Right renal cortex interstitium (tissue), 3 donors: ENCODE results near the gene DACH1. TPM values are rescaled to one million over a fixed set of nuclear protein-coding genes. Genes with fewer than 3 reads are reported as not detected.

Experiments
- DNase-seq, 3 donors: peaks; one replicate each; pipeline ENCODE4 v3.0.0-alpha.2; 2013; ENCODE audit warnings: low read depth in 3 of 3, low spot score in 2 of 3
- polyA plus RNA-seq, 3 donors: library from polyadenylated mRNA; unstranded; fragments of 120-200 nt; gene quantifications; one replicate each; pipeline ENCODE4 v1.2.1, GENCODE V29; 2013; ENCODE audit not compliant: insufficient read length in 3 of 3

DACH1 gene
- polyA plus RNA-seq, 3 donors = 104 to 121 (median 109) TPM

GRCh38 chr13:71634182-71634581 lies 232.8 kb downstream of the DACH1 start:
- DNase-seq = no peak

GRCh38 chr13:71632721-71633120 lies 234.3 kb downstream of the DACH1 start:
- DNase-seq = no peak

DNA sequence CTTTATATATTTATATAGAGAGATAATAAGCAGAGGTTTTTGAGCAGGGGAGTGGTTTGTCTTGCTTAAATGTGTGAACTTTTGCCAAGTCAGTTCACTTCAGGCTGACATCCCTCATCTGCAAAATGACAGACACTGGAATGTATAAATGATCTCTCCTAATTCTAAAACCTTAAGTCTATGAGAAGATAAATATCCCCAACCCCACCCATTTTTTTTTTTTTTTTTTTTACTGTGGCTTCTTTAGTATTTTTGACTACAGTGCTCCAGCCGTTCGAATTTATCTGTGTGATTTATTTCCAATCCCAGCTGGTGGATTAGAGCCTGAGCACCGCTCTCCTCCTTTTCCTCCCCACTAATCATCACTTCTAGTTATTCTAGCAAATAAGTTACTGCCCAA lies 234.8 kb downstream of the DACH1 start:
- DNase-seq = no peak

DNA sequence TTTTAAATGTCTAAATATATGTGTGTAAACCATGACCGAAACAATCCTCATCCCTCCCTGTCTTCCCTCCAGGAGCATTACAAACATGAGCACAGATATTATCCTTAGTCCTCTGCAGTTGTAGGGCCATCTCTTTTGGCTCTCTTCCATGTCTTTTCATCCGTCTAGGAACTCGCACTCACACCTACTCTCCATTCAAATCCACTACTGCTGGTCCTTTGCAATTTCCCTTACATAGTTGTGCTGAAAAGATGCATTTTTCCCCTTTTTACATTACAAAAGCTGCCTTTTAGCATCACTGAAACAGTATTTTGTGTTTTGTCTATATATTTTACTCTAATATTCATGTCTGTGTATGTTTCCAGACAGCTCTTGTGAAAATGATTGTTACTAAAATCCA lies 237.8 kb downstream of the DACH1 start:
- no peak for DNase-seq

GRCh38 chr13:71626421-71627117 lies 240.4 kb downstream of the DACH1 start:
- DNase-seq = no peak

GRCh38 chr13:71625694-71626093 lies 241.3 kb downstream of the DACH1 start:
- no peak for DNase-seq

- DNase-seq = no peak
Observed at GRCh38 chr13:71624653-71625600, 242.1 kb downstream of the DACH1 start.

GRCh38 chr13:71621174-71622124 lies 245.6 kb downstream of the DACH1 start:
- no peak for DNase-seq

- no peak for DNase-seq
Observed at GRCh38 chr13:71619096-71619495, 247.9 kb downstream of the DACH1 start.

GRCh38 chr13:71618159-71618558 lies 248.8 kb downstream of the DACH1 start:
- DNase-seq = no peak

- DNase-seq = no peak
Observed at GRCh38 chr13:71617265-71617664, 249.7 kb downstream of the DACH1 start.

DNA sequence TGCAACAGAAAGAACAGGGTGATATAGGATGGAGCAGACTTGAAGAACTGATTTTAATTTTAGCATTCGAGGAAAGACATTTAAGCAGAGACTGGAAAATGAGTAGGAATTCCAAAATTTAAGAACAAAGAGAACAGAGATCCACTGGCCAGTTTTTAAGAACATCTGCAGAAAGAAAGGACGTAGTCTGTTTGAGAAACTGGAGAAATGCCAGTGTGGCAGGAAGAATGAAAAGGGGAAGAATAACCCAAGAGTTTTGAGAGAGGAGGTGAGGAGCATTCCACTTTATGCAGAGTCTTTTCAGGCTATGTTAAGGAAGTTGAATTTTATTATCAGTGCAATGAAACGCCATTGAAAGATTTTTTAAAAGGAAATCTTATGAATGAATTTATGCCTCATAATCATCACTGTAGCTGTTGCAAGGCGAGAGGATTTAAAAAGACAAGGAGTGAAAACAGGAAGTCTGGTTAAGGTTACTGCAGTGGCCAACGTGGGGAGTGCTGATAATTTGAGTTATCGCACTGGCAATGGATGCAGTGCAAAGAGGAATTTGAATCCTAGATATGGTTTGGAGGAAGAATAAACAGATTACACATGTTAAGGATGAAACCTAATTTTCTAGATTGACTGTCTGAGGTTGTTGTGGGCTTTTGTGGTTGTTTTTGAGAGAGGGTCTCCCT lies 253.8 kb downstream of the DACH1 start:
- DNase-seq = no peak

DNA sequence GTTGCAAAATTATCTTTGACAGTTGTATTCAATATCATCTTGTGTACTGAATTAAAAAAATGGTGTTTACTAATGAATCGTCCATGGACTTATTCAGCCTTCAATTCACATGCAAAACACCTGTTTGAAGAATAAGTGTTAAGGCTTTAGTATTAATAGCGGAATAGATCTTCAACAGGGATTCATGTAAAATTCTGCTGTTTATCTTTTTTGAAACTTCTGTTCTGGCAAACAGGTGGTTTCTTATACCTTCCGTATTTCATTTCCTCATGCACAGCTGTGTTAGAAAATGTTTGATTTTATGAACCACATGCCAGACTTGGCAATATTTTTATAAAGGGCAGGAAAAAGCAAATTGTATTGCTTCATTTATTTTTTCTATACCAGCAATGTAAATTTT lies 255.7 kb downstream of the DACH1 start:
- DNase-seq = no peak

- DNase-seq = no peak
Observed at GRCh38 chr13:71610876-71611275, 256.1 kb downstream of the DACH1 start.

- no peak for DNase-seq
Observed at GRCh38 chr13:71609271-71609670, 257.7 kb downstream of the DACH1 start.

DNA sequence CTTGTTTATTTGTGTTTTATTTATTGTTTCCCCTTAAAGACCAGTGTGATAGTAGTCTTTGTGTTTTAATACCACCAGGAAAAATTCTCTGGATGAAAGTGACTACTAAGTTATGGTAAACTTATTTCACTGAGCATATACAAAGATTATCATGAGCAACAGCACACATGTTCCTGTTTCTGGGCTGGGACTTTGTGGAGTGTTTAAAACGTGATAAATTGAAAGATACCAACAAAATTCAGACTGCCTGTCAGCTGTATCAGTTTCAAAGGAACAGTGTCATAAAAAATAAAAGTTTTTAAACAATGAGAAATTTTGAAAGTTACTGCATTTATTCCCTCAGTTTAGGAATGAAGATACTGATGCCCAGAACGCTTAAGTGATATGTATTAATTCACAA lies 259.4 kb downstream of the DACH1 start:
- no peak for DNase-seq

DNA sequence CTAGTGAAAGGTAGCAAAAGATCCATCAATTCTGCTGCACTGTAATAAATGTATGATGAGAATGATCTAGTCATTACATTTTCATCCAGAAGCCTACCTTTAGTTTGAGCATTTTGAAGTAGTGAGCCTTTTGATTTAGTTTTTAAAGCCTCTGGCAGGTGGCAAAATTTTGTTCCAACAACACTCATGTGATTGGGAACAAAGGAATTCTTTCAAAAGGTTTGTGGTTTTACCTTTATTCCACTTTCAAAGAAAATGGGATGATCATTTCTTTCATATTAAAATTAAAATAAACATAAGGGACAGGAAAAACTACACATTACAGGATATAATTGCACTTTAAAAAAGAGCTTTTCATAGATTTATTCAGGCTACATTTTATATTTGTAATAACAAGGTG lies 260.2 kb downstream of the DACH1 start:
- no peak for DNase-seq

DNA sequence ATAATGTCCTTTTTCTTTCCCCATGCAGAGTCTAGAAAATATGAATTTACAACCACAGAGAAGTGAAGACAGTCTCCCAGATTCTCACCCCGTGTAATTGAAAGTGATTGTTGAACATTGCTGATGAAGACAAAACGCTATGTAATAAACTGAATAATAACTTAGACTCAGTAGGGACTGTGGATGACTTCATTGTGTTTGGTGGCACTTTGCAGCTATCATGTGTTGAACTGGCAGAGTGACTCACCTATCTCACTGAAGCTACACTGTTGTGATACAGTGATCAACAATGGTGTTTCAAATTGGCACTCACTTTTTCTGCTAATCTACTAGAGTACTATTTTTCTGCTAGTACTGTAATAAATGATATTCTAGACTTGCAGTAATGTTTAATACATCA lies 261.3 kb downstream of the DACH1 start:
- DNase-seq = no peak

DNA sequence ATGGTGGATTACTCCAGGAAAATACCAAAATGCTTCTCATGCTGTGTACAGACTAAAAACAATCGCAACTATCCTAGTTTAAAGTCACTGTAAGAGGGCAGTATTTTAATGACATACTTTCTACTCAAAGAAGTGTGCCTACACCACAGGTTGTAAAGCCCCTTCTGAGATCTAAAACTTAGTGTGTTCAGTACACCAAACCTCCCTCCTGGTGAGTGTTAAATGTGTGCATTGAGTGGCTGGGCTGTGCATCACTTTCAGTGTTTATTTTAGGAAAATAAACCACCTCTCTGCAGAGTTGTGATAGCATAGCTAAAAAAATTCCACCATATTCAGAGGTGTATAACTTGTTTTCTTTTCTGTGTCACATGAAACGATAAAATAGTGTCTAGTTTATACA lies 263.7 kb downstream of the DACH1 start:
- DNase-seq = no peak

- DNase-seq = no peak
Observed at GRCh38 chr13:71602344-71602743, 264.7 kb downstream of the DACH1 start.
